Uterus (tissue), 4 donors: ENCODE results near the gene ZNF710. TPM values are rescaled to one million over a fixed set of nuclear protein-coding genes. Genes with fewer than 3 reads are reported as not detected.
A peak's percentile ranks its signal among the peaks of the same experiment; 100 is the strongest.

Source experiments
- DNase-seq, 2 donors: peaks; one replicate each; pipeline ENCODE4 v3.0.0-alpha.2; 2019 to 2020
- H3K27ac ChIP-seq, 2 donors: fragments of 200-600 bp; sonication (generic); 1 replicate in 1 of 2; 2 replicates in 1 of 2; pipeline ENCODE4 v1.5.1; 2016 to 2018
- H3K27me3 ChIP-seq, 2 donors: fragments of 200-600 bp; sonication (generic); one replicate each; pipeline ENCODE4 v1.5.1; 2018 to 2019; ENCODE audit warnings: control low read depth in 1 of 2
- H3K36me3 ChIP-seq, 2 donors: fragments of 200-600 bp; sonication (generic); one replicate each; pipeline ENCODE4 v1.5.1; 2019; ENCODE audit warnings: control low read depth in 1 of 2
- H3K4me1 ChIP-seq, 2 donors: fragments of 200-600 bp; sonication (generic); one replicate each; pipeline ENCODE4 v1.5.1; 2018 to 2019; ENCODE audit warnings: control low read depth in 1 of 2
- H3K4me3 ChIP-seq, 2 donors: fragments of 200-600 bp; sonication (generic); 1 replicate in 1 of 2; 2 replicates in 1 of 2; pipeline ENCODE4 v1.5.1; 2018 to 2019; ENCODE audit warnings: mild to moderate bottlenecking in 1 of 2
- H3K9me3 ChIP-seq, 2 donors: fragments of 200-600 bp; sonication (generic); one replicate each; pipeline ENCODE4 v1.5.1; 2019; ENCODE audit warnings: control low read depth in 1 of 2
- CTCF ChIP-seq, 4 experiments: fragments of 200-600 bp in 2 of 4; fragments of 450-650 bp in 2 of 4; sonication (generic) in 2 of 4; IDR thresholded peaks; one replicate each; pipeline ENCODE4 v1.5.1; 2016 to 2019; ENCODE audit warnings: antibody characterized with exemption in 4 of 4, mild to moderate bottlenecking in 2 of 4, moderate library complexity in 1 of 4
- POLR2A ChIP-seq, 2 donors: fragments of 450-650 bp; IDR thresholded peaks; one replicate each; pipeline ENCODE4 v1.6.1; 2016; ENCODE audit warnings: antibody characterized with exemption in 2 of 2, mild to moderate bottlenecking in 1 of 2, moderate library complexity in 1 of 2
- intact Hi-C: fragments of 100-400 bp; cut with DNase I; formaldehyde crosslinking; loops from one replicate; pipeline ENCODE4 v1.15.1; 2023; ENCODE audit warnings: low total_unique reads
- total RNA-seq, 4 donors: library from RNA; depleted of rRNA in 3 of 4; stranded (reverse); fragments of >200 nt in 3 of 4; gene quantifications; one replicate each; pipeline versions ENCODE4 v1.1.0 to v1.2.4, GENCODE V29; 2014 to 2023
- donor health status: DM: yes; HTN: yes; CAD: no.

ZNF710 gene
- total RNA-seq, 4 donors from 2014 or later, result 2.3 to 22.2 (median 8.4) TPM

DNA sequence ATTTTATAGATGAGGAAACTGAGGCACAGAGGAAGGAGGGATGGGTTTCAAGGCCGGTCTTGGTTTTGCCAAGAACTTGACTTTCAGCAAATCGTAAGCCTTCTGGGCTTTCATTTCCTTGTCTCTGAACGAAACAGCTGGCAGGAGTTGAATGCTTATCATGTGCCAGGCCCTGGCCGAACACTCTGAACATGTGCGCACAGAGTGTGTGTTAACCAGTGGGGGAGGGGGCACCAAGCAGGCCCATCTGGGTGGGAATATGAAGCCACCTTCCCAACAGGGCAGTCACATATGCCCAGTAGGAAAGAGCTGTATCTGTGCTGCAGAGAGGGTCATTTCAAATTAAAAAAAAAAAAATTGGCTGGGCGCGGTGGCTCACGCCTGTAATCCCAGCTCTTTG, 29.3 kb downstream of the ZNF710 start:
- no peaks in the 10 kb centered on the region for H3K9me3 ChIP-seq
- no peaks in the 10 kb centered on the region for H3K27me3 ChIP-seq
- no peak overlapping the region for H3K27ac ChIP-seq
- intact Hi-C loops, result no loop called here
- DNase-seq, result no peak
- H3K4me1 ChIP-seq, result peaks cover 0 to 5% of the 10 kb centered on the region in 2 donors
- H3K4me3 ChIP-seq, result no peak overlapping the region
- no peaks in the 10 kb centered on the region for H3K36me3 ChIP-seq
- TF ChIP-seq POLR2A (IDR thresholded peaks at IDR 0.05), result no peak
- no peak for TF ChIP-seq CTCF (IDR thresholded peaks at IDR 0.05)

DNA sequence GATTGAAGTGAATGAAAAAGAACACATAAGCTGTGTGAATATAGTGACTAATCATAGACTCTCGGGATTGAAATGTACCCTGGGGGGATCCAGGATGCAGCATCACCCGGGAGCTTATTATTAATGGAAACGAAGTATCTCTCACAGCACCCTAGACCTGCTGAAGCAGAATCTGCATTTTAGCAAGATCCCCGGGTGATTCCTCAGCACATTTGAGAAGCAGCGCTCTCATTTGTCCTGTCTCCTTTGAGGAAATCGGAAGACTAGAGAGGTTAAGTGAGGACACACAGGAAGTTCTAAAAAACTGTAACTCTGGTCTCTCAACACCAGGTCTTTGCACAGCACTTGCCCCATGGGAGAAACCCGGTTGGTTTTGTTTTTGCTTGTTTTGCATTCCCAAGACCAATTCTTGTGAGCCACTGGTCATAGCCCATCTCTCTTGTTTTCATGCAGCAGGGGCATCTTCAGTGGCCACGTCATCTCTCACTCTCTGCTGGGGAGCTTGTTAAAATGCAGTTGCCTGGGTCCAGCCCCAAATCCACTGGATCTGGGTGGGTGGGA, 30.2 kb downstream of the ZNF710 start:
- no peak overlapping the region for H3K4me3 ChIP-seq
- intact Hi-C loops, result no loop called here
- H3K27ac ChIP-seq, result no peak overlapping the region
- no peak for TF ChIP-seq CTCF (IDR thresholded peaks at IDR 0.05)
- no peak for TF ChIP-seq POLR2A (IDR thresholded peaks at IDR 0.05)
- peaks cover 0 to 5% of the 10 kb centered on the region in 2 donors for H3K4me1 ChIP-seq
- no peaks in the 10 kb centered on the region for H3K36me3 ChIP-seq
- no peak for DNase-seq
- H3K27me3 ChIP-seq, result no peaks in the 10 kb centered on the region
- no peaks in the 10 kb centered on the region for H3K9me3 ChIP-seq

GRCh38 chr15:90033006-90033405, 31.9 kb downstream of the ZNF710 start:
- H3K4me3 ChIP-seq, result no peak overlapping the region
- no peaks in the 10 kb centered on the region for H3K9me3 ChIP-seq
- intact Hi-C loops, result no loop called here
- H3K27me3 ChIP-seq, result no peaks in the 10 kb centered on the region
- no peak overlapping the region for H3K27ac ChIP-seq
- no peak for DNase-seq
- peaks cover 0 to 5% of the 10 kb centered on the region in 2 donors for H3K4me1 ChIP-seq
- TF ChIP-seq CTCF (IDR thresholded peaks at IDR 0.05) (no peak), POLR2A (IDR thresholded peaks at IDR 0.05) (no peak)
- H3K36me3 ChIP-seq, result no peaks in the 10 kb centered on the region

DNA sequence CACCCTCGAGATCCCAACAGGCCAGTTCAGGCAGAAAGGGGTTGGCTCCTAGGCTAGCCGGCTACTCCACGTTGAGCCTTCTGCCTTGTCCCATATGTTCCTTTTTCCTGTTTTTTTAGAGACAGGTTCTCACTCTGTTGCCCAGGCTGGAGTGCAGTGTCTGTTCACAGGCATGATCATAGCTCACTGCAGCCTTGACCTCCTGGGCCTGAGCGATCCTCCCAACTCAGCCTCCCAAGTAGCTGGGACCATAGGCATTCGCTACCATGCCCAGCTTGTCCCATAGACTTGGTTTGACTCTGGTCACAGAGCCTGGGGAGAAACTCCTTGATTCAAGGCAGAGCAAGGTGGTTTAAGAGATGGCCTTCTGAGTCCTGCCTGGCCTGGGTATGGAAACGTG, 32.3 kb downstream of the ZNF710 start:
- Histone ChIP-seq H3K9me3 (no peaks in the 10 kb centered on the region), H3K4me1 (peaks cover 0 to 5% of the 10 kb centered on the region in 2 donors), H3K27ac (no peak overlapping the region), H3K27me3 (no peaks in the 10 kb centered on the region), H3K36me3 (no peaks in the 10 kb centered on the region), H3K4me3 (no peak overlapping the region)
- TF ChIP-seq CTCF (IDR thresholded peaks at IDR 0.05), result no peak
- no peak for TF ChIP-seq POLR2A (IDR thresholded peaks at IDR 0.05)
- intact Hi-C loops, result no loop called here
- DNase-seq, result no peak

DNA sequence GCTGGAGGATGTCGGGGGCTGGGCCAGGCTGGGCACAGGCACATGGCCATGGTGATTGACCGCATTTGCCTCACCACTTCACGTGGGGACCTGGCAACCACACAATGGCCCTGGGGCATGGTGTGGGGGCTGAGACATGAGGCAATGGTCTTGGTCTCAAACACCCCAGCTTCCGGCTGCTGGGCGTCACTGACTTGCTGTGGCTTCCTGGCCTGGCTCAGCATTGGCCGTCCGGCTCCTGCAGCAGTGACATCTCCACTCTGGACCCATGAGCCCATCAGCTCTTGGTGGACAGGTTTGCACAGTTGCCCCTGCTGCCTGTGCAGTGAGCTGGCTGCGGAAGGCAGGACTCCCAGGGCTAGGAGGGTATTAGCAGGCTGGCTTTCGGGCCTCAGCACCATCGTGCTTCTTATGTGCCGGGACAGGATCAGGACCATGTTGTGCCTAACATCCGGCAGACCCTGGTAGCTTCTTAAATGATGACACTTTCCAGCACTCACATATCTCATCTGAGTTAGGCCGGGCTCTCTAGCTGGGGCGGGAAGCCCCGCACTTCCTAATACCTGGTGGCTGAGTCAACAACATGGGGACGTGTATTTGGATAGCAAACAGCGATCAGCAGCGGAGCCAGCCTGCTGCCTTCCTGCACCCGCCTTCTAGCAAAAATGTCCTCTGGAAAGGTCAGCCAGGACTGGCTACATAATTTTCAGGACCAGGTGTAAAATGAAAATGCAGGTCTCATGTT, 34.1 kb downstream of the ZNF710 start:
- no peak overlapping the region for H3K4me3 ChIP-seq
- TF ChIP-seq POLR2A (IDR thresholded peaks at IDR 0.05), result no peak
- no peak for TF ChIP-seq CTCF (IDR thresholded peaks at IDR 0.05)
- H3K27ac ChIP-seq, result peak overlapping the region; percentile 52 to 62
- H3K4me1 ChIP-seq, result peaks cover 0 to 5% of the 10 kb centered on the region in 2 donors
- H3K36me3 ChIP-seq, result no peaks in the 10 kb centered on the region
- intact Hi-C loops, result no loop called here
- H3K27me3 ChIP-seq, result no peaks in the 10 kb centered on the region
- no peaks in the 10 kb centered on the region for H3K9me3 ChIP-seq
- DNase-seq, result peak in 1 of 2 donors; percentile 33
